GM12878 (cell line): ENCODE results near the gene SCAP. TPM values are rescaled to one million over a fixed set of nuclear protein-coding genes. Genes with fewer than 3 reads are reported as not detected.

Source experiments
- BCL11A ChIP-seq: IDR thresholded peaks from 2 replicates; pipeline ENCODE4 v1.6.1; 2011; ENCODE audit warnings: low read depth, low read length
- CHD1 ChIP-seq: IDR thresholded peaks from 2 replicates; pipeline ENCODE4 v1.6.1; 2012; ENCODE audit warnings: low read depth, low read length, improper control_type of control experiment
- EED ChIP-seq: sonication (generic); IDR thresholded peaks from 2 replicates; pipeline ENCODE4 v1.6.1; 2016; ENCODE audit warnings: antibody characterized with exemption, low read depth
- HDGF ChIP-seq: fragments of 450-650 bp; IDR thresholded peaks from 2 replicates; pipeline ENCODE4 v1.6.1; 2016; ENCODE audit warnings: antibody characterized with exemption
- IRF4 ChIP-seq: IDR thresholded peaks from 2 replicates; pipeline ENCODE4 v1.6.1; 2011; ENCODE audit warnings: low read depth, low read length
- KLF5 ChIP-seq: fragments of 450-650 bp; IDR thresholded peaks from 2 replicates; pipeline ENCODE4 v1.6.1; 2014; ENCODE audit warnings: mild to moderate bottlenecking; ENCODE audit not compliant: partially characterized antibody
- LARP7 ChIP-seq: fragments of 450-650 bp; IDR thresholded peaks from 2 replicates; pipeline ENCODE4 v1.6.1; 2017; ENCODE audit warnings: mild to moderate bottlenecking
- MEF2A ChIP-seq: IDR thresholded peaks from 2 replicates; pipeline ENCODE4 v1.6.1; 2011; ENCODE audit warnings: low read depth, mild to moderate bottlenecking, low read length, moderate library complexity; ENCODE audit not compliant: insufficient read depth
- NBN ChIP-seq: fragments of 450-650 bp; IDR thresholded peaks from 2 replicates; pipeline ENCODE4 v1.6.1; 2016
- PAX5 ChIP-seq: IDR thresholded peaks from 2 replicates; pipeline ENCODE4 v1.6.1; 2011; ENCODE audit warnings: low read depth, low read length, borderline replicate concordance
- POLR2AphosphoS2 ChIP-seq: IDR thresholded peaks from 2 replicates; pipeline ENCODE4 v1.6.1; 2011; ENCODE audit warnings: low read depth, mild to moderate bottlenecking, low read length, improper control_type of control experiment, moderate library complexity
- RAD21 ChIP-seq: IDR thresholded peaks from 2 replicates; pipeline ENCODE4 v1.6.1; 2011; ENCODE audit warnings: mild to moderate bottlenecking, low read depth, low read length, moderate library complexity; ENCODE audit not compliant: insufficient read depth
- RBBP5 ChIP-seq: fragments of 200-600 bp; sonication (generic); conservative IDR thresholded peaks from 2 replicates; pipeline ENCODE4 v1.6.1; 2016
- SIX5 ChIP-seq: IDR thresholded peaks from 2 replicates; pipeline ENCODE4 v1.6.1; 2011; ENCODE audit warnings: mild to moderate bottlenecking, low read depth, low read length, moderate library complexity; ENCODE audit not compliant: severe bottlenecking
- SMAD5 ChIP-seq: IDR thresholded peaks from 2 replicates; pipeline ENCODE4 v1.6.1; 2016; ENCODE audit warnings: antibody characterized with exemption, low read depth
- SMARCA5 ChIP-seq: fragments of 450-650 bp; IDR thresholded peaks from 2 replicates; pipeline ENCODE4 v1.6.1; 2017; ENCODE audit warnings: mild to moderate bottlenecking
- SREBF2 ChIP-seq: IDR thresholded peaks from 2 replicates; pipeline ENCODE4 v1.6.1; 2012; ENCODE audit warnings: mild to moderate bottlenecking, low read length
- TBL1XR1 ChIP-seq: IDR thresholded peaks from 2 replicates; pipeline ENCODE4 v1.6.1; 2012; ENCODE audit warnings: low read depth, low read length, improper control_type of control experiment
- YY1 ChIP-seq: IDR thresholded peaks from 2 replicates; pipeline ENCODE4 v1.6.1; 2011; ENCODE audit warnings: low read depth, mild to moderate bottlenecking, low read length
- ZNF207 ChIP-seq: fragments of 450-650 bp; IDR thresholded peaks from 2 replicates; pipeline ENCODE4 v1.6.1; 2014; ENCODE audit warnings: antibody characterized with exemption, mild to moderate bottlenecking, borderline replicate concordance
- ZNF217 ChIP-seq: fragments of 450-650 bp; IDR thresholded peaks from 2 replicates; pipeline ENCODE4 v1.6.1; 2017; ENCODE audit warnings: antibody characterized with exemption, mild to moderate bottlenecking
- ZNF384 ChIP-seq: IDR thresholded peaks from 2 replicates; pipeline ENCODE4 v1.6.1; 2012; ENCODE audit warnings: low read depth, mild to moderate bottlenecking, low read length, improper control_type of control experiment, borderline replicate concordance
- polyA plus RNA-seq, 11 experiments: library from polyadenylated mRNA; depleted of rRNA in 4 of 11; unstranded in 6 of 11; stranded (reverse) in 5 of 11; fragments of >200 nt; fragmentation: Nextera tagmentation in 4 of 11; fragmentation: Illumina TruSeq in 1 of 11; extraction: Ambion mirVana in 4 of 11; extraction: Trizol in 1 of 11; gene quantifications; 1 replicate in 1 of 11; 2 replicates in 10 of 11; pipeline versions ENCODE4 v1.2.1 to v1.2.3, GENCODE V29; 2011 to 2016; ENCODE audit warnings: inconsistent platforms in 2 of 11, missing spikeins in 2 of 11, low read depth in 1 of 11
- total RNA-seq, 4 experiments: library from RNA; depleted of rRNA in 3 of 4; stranded (reverse); fragments of >200 nt in 3 of 4; fragmentation: Illumina TruSeq in 1 of 4; extraction: Trizol in 1 of 4; gene quantifications; 2 replicates each; pipeline versions ENCODE4 v1.2.1 to v1.2.3, GENCODE V29; 2013 to 2021
- TF ChIP-seq, protein P1 (sequence below): IDR thresholded peaks from 2 replicates; pipeline ENCODE4 v1.6.1; 2011; ENCODE audit warnings: low read depth, mild to moderate bottlenecking, low read length, moderate library complexity, borderline replicate concordance; ENCODE audit errors: extremely low read depth
- TF ChIP-seq, protein P2 (sequence below): fragments of 450-650 bp; conservative IDR thresholded peaks from 2 replicates; pipeline ENCODE4 v1.6.1; 2017; ENCODE audit warnings: mild to moderate bottlenecking, moderate library complexity
- TF ChIP-seq, protein P3 (sequence below): IDR thresholded peaks from 2 replicates; pipeline ENCODE4 v1.6.1; 2011; ENCODE audit warnings: low read depth, low read length, improper control_type of control experiment, borderline replicate concordance
- TF ChIP-seq, protein P4 (sequence below): fragments of 450-650 bp; IDR thresholded peaks from 2 replicates; pipeline ENCODE4 v1.6.1; 2016; ENCODE audit warnings: mild to moderate bottlenecking
- TF ChIP-seq, protein P5 (sequence below): fragments of 150-350 bp; IDR thresholded peaks from 2 replicates; pipeline ENCODE4 v1.6.1; 2014; ENCODE audit warnings: mild to moderate bottlenecking, low read depth, low read length

Gene SCAP
- total and polyA plus RNA-seq, 10 of the 15 experiments (the other 5 are each of a cell fraction or from before 2014, with no cell fraction given), result 1.5 to 64.1 (median 27.9) TPM

DNA sequence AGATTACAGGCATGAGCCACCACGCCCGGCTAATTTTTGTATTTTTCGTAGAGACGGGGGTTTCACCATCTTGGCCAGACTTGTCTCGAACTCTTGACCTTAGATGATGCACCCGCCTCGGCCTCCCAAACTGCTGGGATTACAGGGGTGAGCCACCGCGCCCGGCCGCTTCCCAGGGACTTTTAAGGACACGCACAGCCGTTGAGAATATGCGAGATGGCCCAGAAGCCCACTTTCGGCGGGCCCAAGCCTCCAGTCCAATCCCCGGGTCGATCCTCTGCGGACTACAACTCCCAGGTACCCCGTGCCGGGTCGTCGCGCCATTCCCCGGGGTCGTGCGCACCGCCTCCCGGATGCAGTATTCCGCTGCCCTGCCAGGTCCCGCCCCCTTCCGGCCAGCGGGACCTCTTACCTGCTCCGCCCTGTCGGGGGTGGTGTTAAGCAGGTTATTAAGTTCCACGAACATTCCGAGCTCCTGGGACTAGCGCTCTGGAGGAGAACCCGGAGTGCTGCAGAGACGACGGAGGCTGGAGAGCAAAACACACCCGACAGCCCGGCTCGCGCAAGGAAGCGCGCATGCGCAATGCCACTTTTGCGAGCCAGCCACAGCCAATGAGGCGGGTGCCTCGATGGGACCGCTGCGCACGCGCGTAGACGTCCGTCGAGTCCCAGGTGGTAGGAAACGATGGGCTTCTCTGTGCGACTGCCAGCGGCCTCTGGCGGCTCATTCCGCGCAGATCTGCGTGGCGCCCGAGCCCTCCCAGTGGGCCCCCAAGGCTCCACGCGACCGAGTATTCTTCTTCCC, 37.6 kb upstream of the SCAP start, which contains the start of gene ELP6 (continued):
- TF ChIP-seq, protein P1, sequence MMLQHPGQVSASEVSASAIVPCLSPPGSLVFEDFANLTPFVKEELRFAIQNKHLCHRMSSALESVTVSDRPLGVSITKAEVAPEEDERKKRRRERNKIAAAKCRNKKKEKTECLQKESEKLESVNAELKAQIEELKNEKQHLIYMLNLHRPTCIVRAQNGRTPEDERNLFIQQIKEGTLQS, result no peak
- TF ChIP-seq SMARCA5 (peak; percentile 89), YY1 (peak; percentile 95), SREBF2 (no peak), RBBP5 (no peak), ZNF217 (no peak), CHD1 (no peak; the same call in 1 of the 2 replicates), PAX5 (0 out of 2 replicates have a peak, but pooled peaks have one; percentile 8), HDGF (0 out of 2 replicates have a peak, but pooled peaks have one; percentile 47), NBN (peak; percentile 80; the same call in 1 of the 2 replicates), KLF5 (peak; percentile 52), SIX5 (peak; percentile 88), ZNF384 (no peak; the same call in 1 of the 2 replicates), IRF4 (0 out of 2 replicates have a peak, but pooled peaks have one; percentile 26), RAD21 (peak; percentile 61), MEF2A (no peak), POLR2AphosphoS2 (peak; percentile 83), SMAD5 (peak; percentile 97), EED (0 out of 2 replicates have a peak, but pooled peaks have one; percentile 21), TBL1XR1 (no peak), BCL11A (no peak), LARP7 (peak; percentile 61; the same call in 1 of the 2 replicates), ZNF207 (peak; percentile 70; the same call in 1 of the 2 replicates)
- TF ChIP-seq, protein P2, sequence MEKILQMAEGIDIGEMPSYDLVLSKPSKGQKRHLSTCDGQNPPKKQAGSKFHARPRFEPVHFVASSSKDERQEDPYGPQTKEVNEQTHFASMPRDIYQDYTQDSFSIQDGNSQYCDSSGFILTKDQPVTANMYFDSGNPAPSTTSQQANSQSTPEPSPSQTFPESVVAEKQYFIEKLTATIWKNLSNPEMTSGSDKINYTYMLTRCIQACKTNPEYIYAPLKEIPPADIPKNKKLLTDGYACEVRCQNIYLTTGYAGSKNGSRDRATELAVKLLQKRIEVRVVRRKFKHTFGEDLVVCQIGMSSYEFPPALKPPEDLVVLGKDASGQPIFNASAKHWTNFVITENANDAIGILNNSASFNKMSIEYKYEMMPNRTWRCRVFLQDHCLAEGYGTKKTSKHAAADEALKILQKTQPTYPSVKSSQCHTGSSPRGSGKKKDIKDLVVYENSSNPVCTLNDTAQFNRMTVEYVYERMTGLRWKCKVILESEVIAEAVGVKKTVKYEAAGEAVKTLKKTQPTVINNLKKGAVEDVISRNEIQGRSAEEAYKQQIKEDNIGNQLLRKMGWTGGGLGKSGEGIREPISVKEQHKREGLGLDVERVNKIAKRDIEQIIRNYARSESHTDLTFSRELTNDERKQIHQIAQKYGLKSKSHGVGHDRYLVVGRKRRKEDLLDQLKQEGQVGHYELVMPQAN, result peak; percentile 85
- TF ChIP-seq, protein P3, sequence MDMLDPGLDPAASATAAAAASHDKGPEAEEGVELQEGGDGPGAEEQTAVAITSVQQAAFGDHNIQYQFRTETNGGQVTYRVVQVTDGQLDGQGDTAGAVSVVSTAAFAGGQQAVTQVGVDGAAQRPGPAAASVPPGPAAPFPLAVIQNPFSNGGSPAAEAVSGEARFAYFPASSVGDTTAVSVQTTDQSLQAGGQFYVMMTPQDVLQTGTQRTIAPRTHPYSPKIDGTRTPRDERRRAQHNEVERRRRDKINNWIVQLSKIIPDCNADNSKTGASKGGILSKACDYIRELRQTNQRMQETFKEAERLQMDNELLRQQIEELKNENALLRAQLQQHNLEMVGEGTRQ, result no peak
- TF ChIP-seq, protein P4, sequence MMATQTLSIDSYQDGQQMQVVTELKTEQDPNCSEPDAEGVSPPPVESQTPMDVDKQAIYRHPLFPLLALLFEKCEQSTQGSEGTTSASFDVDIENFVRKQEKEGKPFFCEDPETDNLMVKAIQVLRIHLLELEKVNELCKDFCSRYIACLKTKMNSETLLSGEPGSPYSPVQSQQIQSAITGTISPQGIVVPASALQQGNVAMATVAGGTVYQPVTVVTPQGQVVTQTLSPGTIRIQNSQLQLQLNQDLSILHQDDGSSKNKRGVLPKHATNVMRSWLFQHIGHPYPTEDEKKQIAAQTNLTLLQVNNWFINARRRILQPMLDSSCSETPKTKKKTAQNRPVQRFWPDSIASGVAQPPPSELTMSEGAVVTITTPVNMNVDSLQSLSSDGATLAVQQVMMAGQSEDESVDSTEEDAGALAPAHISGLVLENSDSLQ, result peak; percentile 31; the same call in 1 of the 2 replicates
- TF ChIP-seq, protein P5, sequence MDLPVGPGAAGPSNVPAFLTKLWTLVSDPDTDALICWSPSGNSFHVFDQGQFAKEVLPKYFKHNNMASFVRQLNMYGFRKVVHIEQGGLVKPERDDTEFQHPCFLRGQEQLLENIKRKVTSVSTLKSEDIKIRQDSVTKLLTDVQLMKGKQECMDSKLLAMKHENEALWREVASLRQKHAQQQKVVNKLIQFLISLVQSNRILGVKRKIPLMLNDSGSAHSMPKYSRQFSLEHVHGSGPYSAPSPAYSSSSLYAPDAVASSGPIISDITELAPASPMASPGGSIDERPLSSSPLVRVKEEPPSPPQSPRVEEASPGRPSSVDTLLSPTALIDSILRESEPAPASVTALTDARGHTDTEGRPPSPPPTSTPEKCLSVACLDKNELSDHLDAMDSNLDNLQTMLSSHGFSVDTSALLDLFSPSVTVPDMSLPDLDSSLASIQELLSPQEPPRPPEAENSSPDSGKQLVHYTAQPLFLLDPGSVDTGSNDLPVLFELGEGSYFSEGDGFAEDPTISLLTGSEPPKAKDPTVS, result no peak
